Activated T-cell treated with anti-CD3 and anti-CD28 coated beads for 48 hours (primary cell): ENCODE data around the gene IGF2BP3.
A peak's percentile ranks its signal among the peaks of the same experiment; 100 is the strongest.
"Not testable (repeated sequence)": the region's sequence is repeated elsewhere in the genome, so short reads cannot be mapped to it uniquely, and the experiment has no call there.

Source experiments
- DNase-seq: peaks from one replicate; pipeline ENCODE4 v3.0.0-alpha.2; 2020; ENCODE audit warnings: low read depth

The IGF2BP3 gene

DNA sequence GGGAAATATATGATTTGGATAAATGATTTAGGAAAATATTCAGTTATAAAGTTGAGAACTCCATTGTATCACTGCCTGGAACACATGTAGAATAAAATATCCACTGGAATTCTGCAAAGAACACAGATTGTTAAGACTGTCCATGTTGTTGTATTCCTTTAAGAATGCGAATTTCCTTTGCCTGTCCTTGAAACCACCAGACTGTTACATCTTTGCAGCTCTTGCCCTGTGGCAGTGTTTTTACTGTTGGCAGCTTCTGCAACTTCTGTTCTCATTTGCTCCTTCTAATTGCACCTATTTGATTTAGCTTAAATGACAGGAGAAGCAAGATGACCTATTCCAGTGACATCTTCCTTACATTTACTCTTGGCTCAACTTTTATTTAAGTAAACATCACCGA lies 131.4 kb downstream of the IGF2BP3 start:
- DNase-seq, result no peak

- DNase-seq, result no peak
These were observed 131.9 kb downstream of the IGF2BP3 start for GRCh38 chr7:23338439-23338838.

GRCh38 chr7:23337374-23337773 lies 132.9 kb downstream of the IGF2BP3 start:
- DNase-seq, result no peak

DNA sequence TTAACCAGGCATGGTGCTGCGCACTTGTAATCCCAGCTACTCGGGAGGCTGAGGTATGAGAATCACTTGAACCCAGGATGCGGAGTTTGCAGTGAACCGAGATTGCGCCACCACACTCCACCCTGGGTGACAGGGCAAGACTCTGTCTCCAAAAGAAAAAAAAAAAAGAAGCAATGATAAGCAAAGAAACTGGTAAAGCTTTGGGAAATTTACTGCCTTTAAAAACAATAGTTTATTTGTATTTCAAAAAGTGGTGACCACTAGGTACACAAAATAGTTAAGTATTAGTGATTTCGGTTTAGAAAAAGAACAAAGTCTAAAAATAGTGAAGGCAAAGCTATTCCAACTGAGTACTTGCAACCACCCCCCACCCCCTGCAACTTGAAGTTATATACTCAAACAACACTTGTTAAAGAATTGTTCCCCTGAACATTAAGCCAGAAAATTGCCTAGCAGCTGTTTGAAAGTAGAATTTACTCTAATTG lies 133.4 kb downstream of the IGF2BP3 start:
- DNase-seq, result no peak

DNA sequence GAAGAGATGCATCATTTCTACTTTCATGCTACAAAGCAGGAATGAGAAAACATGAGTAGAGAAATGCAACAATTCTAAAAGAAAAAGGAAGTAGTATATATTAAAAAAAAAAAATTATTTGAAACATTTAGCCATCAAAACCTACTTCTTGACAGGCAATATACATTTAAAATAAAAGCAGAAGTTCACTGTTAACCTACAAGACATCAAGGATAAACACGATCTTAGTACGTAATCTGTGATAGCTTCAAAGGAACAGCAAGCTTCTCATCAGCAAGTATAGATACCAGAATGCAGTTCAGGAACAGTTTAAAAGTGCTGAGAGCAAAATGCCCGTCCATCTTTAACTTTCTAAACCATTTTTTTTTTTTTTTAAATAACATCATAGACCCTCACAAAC lies 134.2 kb downstream of the IGF2BP3 start:
- DNase-seq, result no peak

DNA sequence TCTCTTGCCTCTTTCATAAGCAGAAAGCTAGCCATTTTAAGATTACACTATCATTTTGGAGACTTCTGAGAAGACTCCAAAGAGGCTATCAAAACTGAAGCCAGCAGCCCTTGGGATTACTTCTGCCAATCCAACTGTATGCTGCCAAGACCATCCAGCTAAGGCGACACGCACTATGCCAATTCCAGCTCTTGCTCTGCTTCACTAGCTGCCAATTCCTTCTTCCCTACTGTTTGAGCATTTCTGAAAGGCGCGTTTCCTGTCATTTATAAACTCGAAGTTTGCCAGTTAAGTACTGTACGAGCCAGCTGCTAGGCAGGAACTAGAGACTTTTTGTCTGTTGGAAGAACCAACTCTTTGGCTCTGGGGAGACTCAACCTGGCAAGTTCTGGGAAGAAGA lies 134.7 kb downstream of the IGF2BP3 start:
- no peak for DNase-seq

GRCh38 chr7:23335136-23335535 lies 135.2 kb downstream of the IGF2BP3 start:
- no peak for DNase-seq

- DNase-seq, result no peak
These were observed 135.7 kb downstream of the IGF2BP3 start for GRCh38 chr7:23334482-23335056.

DNA sequence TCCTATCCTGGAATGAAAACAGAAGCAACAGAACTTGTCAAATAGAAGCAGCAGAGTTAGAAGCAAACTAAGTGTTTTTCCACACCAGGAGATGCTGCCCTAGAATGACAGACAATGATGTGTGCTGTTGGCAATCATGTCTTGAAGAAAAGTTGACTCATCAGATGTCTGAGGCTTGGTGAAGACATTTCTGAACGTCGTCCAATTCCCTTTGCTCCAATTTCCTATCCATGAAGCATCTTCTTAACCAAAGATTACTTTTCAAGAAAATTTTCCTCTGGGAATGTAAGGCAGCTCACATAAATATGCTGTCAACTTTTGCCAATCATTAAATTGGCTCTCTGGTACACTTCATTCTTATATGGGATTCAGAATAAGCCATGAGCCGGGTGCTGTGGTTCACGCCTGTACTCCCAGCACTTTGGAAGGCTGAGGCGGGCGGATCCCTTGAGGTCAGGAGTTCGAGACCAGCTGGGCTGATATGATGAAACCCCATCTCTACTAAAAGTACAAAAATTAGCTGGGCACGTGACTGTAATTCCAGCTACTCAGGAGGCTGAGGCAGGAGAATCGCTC lies 136.5 kb downstream of the IGF2BP3 start:
- DNase-seq, result no peak

- no peak for DNase-seq
These were observed 137.2 kb downstream of the IGF2BP3 start for GRCh38 chr7:23332910-23333612.

GRCh38 chr7:23332193-23332592 lies 138.1 kb downstream of the IGF2BP3 start:
- DNase-seq, result no peak

- no peak for DNase-seq
These were observed 139.2 kb downstream of the IGF2BP3 start for GRCh38 chr7:23331132-23331531.

- DNase-seq, result no peak
These were observed 154.9 kb downstream of the IGF2BP3 start for GRCh38 chr7:23315366-23315765.

DNA sequence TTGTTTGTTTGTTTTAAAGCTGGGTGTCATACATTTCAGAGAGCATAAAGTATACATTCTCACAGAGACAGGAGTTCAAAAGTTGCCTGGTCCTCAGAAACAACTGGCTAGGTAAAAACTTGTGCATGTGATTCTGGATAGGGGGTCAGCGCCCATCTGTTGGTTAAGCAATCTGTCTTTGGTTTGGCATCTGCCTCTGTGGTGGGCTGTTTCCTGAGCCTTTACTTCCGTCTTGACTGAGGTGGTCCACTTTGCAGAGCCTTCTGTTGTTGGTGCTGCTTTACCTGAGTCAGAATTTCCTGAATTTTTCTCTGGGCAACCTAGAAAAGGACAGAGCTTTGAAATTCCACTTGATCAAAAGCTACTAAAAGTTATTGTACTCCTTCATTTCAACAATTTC lies 158.2 kb downstream of the IGF2BP3 start:
- DNase-seq, result not testable (repeated sequence)

GRCh38 chr7:23308754-23309153 lies 161.5 kb downstream of the IGF2BP3 start:
- DNase-seq, result no peak

GRCh38 chr7:23306936-23307521 lies 163.3 kb downstream of the IGF2BP3 start:
- no peak for DNase-seq

GRCh38 chr7:23299770-23300300 lies 170.5 kb downstream of the IGF2BP3 start:
- DNase-seq, result no peak

GRCh38 chr7:23298885-23299769 lies 171.2 kb downstream of the IGF2BP3 start, which contains the start of gene MALSU1:
Gene MALSU1 (plus strand): TSS chr7:23299339. CDS start chr7:23299353, 14 bp downstream.
- peak; percentile 96 for DNase-seq

DNA sequence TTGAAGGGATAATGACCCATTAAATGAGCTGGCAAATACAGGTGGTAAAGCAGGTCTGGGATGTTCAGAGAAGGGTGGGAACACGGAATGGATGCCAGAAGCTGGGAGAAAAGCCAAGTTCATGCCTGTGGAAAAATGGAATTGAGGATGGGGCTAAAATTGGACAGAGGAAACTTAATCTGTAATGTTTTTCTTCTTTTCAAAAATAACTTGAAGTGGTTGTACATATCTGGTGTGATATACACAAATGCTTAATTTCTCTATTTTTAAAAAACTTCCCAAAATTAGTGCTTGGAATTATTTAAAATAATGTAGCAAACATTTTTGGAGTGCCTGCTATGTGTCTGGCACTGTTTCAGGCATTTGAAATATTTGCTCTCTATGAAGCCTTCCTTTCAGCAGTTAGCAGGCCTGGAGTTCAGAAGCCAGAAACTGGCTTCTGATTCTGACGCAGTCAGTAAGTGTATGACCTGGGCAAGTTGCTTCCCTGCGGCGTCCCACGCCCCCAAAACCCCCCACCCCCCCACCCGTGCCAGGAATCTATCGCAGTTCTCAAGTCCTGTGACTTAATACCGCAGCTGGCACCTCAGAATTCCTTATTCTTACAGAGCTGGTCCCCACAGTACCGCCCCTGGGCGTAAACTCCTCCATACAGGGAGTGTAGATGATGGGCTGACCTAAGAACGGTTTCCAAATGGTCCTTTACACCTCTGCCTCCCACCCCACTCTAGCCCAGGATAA lies 172.0 kb downstream of the IGF2BP3 start:
- no peak for DNase-seq

GRCh38 chr7:23295401-23295697 lies 174.9 kb downstream of the IGF2BP3 start:
- no peak for DNase-seq
